Mesothelial cell of epicardium (in vitro differentiated cells): Measurements from ENCODE around the gene SDF4. TPM values are rescaled to one million over a fixed set of nuclear protein-coding genes. Genes with fewer than 3 reads are reported as not detected.

Source experiments
- DNase-seq, 2 experiments: peaks; one replicate each; pipeline ENCODE4 v3.0.0; 2021; ENCODE audit warnings: low spot score in 2 of 2; ENCODE audit not compliant: unreplicated experiment in 2 of 2
- H3K27ac Mint-ChIP-seq: 2 replicates; pipeline ENCODE4 v1.8.0; 2021; ENCODE audit warnings: mixed read lengths
- H3K27me3 Mint-ChIP-seq: 2 replicates; pipeline ENCODE4 v1.8.0; 2021; ENCODE audit warnings: low read depth, mixed read lengths
- H3K36me3 Mint-ChIP-seq: 2 replicates; pipeline ENCODE4 v1.8.0; 2021; ENCODE audit warnings: mixed read lengths
- H3K4me1 Mint-ChIP-seq: 2 replicates; pipeline ENCODE4 v1.8.0; 2021; ENCODE audit warnings: mixed read lengths
- H3K4me3 Mint-ChIP-seq: 2 replicates; pipeline ENCODE4 v1.8.0; 2021; ENCODE audit warnings: mild to moderate bottlenecking, moderate library complexity, mixed read lengths
- H3K9me3 Mint-ChIP-seq: 2 replicates; pipeline ENCODE4 v1.8.0; 2021; ENCODE audit warnings: mixed read lengths
- total RNA-seq: library from RNA; stranded (reverse); gene quantifications from 3 replicates; pipeline ENCODE4 v1.2.1, GENCODE V29; 2021
- TF ChIP-seq, protein P1 (sequence below): fragments of 200-600 bp; sonication (generic); IDR thresholded peaks from one replicate; pipeline ENCODE4 v1.5.0; 2021; ENCODE audit warnings: antibody characterized with exemption; ENCODE audit not compliant: unreplicated experiment

The SDF4 gene
- total RNA-seq, 1 donor from 2014 or later = 108 TPM

DNA sequence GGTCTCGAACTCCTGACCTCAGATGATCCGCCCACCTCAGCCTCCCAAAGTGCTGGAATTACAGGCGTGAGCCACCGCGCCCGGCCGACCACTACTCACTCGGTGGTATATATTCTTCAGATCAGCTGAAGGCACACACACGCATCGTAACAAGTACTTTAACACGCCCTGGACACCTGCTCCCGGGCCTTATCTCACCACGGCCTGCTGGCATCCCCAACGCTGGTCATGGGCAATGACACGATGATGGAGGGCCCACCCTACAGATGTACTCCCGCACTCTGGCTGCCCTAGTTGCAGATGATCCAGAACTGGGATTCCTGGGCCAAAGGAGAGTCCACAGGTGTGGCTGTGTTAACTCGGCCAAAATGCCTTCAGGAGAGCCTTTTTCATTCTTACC lies 30.3 kb upstream of the SDF4 start:
- no peaks in the 10 kb centered on the region for H3K4me1 Mint-ChIP-seq
- H3K4me3 Mint-ChIP-seq = no peak overlapping the region
- no peaks in the 10 kb centered on the region for H3K27me3 Mint-ChIP-seq
- H3K9me3 Mint-ChIP-seq = no peaks in the 10 kb centered on the region
- H3K27ac Mint-ChIP-seq = no peak overlapping the region
- no peak for DNase-seq
- TF ChIP-seq, protein P1, sequence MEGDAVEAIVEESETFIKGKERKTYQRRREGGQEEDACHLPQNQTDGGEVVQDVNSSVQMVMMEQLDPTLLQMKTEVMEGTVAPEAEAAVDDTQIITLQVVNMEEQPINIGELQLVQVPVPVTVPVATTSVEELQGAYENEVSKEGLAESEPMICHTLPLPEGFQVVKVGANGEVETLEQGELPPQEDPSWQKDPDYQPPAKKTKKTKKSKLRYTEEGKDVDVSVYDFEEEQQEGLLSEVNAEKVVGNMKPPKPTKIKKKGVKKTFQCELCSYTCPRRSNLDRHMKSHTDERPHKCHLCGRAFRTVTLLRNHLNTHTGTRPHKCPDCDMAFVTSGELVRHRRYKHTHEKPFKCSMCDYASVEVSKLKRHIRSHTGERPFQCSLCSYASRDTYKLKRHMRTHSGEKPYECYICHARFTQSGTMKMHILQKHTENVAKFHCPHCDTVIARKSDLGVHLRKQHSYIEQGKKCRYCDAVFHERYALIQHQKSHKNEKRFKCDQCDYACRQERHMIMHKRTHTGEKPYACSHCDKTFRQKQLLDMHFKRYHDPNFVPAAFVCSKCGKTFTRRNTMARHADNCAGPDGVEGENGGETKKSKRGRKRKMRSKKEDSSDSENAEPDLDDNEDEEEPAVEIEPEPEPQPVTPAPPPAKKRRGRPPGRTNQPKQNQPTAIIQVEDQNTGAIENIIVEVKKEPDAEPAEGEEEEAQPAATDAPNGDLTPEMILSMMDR = no peak
- H3K36me3 Mint-ChIP-seq = peaks cover 36% of the 10 kb centered on the region

DNA sequence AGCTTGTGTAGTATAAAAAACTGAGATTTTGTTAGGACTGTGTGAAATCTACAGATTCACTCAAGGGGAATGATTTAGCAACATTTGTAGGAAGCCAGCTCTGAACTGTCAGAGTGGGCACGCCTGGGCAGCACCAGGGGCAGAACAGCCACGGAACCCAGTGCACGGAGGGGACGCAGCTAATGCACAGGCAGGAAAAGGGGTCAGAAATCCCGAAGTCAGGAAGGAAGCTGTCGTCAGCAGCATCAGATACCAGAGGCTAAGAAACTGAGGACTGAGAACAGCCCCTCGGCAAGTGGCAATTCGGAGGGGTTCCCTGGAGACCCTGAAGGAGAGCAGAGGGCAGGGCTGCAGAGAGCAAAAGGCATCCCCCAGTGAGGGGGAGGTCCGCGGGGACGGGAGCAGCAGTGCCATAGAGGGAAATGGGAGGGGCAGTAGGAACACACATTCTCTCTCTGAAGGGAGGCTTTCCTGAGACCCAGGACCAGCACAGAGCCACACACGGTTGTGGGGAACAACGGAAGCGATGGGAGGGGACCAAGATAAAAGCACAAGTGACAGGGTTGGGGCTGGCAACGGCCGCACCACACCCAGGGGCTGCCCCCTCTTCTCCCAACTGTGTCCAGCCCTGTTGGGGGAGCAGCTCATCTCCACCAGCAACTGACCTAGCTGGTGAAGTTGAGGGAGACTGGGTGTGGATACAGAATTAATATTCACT lies 29.2 kb upstream of the SDF4 start:
- H3K9me3 Mint-ChIP-seq = no peaks in the 10 kb centered on the region
- no peaks in the 10 kb centered on the region for H3K4me1 Mint-ChIP-seq
- no peak overlapping the region for H3K4me3 Mint-ChIP-seq
- no peak for DNase-seq
- peaks cover 37% of the 10 kb centered on the region for H3K36me3 Mint-ChIP-seq
- H3K27me3 Mint-ChIP-seq = no peaks in the 10 kb centered on the region
- TF ChIP-seq, protein P1 = no peak
- H3K27ac Mint-ChIP-seq = no peak overlapping the region

DNA sequence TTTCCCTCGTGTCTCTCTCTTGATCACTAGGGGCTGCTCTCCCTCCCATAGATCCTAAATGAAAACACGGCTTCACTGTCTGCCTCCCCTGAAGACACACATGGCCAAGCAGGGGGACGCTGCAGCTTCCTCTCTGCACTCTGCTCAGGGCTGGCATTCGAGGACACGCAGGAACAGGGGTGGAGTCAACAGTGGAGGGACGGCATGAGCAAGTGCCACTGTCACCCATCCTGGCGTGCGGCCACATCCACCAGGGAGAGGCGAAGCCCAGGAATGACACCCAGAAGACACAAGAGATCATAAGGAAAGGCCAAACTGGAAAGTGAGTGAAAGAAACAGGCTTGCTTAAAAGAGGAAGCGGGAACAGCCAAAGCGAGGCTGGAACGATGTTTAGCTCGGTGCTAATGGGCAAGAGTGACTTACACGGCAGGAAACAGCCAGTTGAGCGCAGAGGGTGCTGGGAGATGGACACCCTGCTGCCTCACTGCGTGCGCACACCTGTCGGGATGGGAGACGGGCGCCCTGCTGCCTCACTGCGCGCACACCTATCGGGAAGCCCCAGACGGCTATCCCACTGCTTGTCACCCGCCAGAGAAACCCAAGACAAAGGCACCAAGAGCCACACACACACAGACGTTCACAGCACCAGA lies 28.3 kb upstream of the SDF4 start:
- no peaks in the 10 kb centered on the region for H3K27me3 Mint-ChIP-seq
- no peak for DNase-seq
- no peaks in the 10 kb centered on the region for H3K4me1 Mint-ChIP-seq
- no peaks in the 10 kb centered on the region for H3K9me3 Mint-ChIP-seq
- H3K4me3 Mint-ChIP-seq = no peak overlapping the region
- peaks cover 37% of the 10 kb centered on the region for H3K36me3 Mint-ChIP-seq
- TF ChIP-seq, protein P1 = no peak
- no peak overlapping the region for H3K27ac Mint-ChIP-seq

DNA sequence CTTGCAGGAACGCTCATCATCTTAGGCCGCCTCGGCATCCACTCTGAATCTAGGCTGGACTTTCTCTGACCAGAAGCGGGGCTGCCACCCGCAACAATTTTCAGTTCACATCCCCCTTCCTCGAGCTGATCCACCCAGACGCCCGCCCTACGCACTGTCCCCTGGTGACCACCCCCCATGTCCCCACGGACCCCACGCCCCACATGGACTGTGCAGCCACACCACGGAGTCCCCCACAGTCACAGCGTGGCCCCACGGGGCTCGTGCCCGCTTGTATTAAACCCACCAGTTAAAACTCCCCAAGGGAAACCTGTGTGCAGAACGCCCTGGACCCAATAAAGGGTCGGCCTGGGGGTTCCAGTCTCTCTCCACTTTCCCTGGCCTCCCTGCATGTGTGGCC lies 27.7 kb upstream of the SDF4 start:
- Mint-ChIP-seq H3K36me3 (peaks cover 37% of the 10 kb centered on the region), H3K9me3 (no peaks in the 10 kb centered on the region), H3K27ac (no peak overlapping the region), H3K27me3 (no peaks in the 10 kb centered on the region), H3K4me1 (no peaks in the 10 kb centered on the region), H3K4me3 (no peak overlapping the region)
- TF ChIP-seq, protein P1 = no peak
- no peak for DNase-seq

DNA sequence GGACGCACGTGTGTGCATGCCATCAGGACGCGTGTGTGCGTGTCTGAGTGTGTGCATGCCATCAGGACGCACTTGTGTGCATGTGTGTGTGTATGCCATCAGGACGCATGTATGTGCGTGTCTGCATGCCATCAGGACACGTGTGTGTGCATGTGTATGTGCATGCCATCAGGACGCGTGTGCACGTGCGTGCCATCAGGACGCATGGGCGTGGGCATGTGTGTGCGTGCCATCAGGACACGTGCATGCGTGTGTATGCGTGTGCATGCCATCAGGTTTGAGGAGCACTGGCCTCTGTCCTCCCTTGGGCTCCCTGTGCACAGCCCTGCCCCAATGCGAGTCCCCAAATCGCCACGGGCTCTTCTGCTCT lies 27.3 kb upstream of the SDF4 start:
- DNase-seq = no peak
- H3K27ac Mint-ChIP-seq = no peak overlapping the region
- no peaks in the 10 kb centered on the region for H3K27me3 Mint-ChIP-seq
- TF ChIP-seq, protein P1 = no peak
- H3K4me3 Mint-ChIP-seq = no peak overlapping the region
- peaks cover 36% of the 10 kb centered on the region for H3K36me3 Mint-ChIP-seq
- no peaks in the 10 kb centered on the region for H3K4me1 Mint-ChIP-seq
- no peaks in the 10 kb centered on the region for H3K9me3 Mint-ChIP-seq
